ENCODE data around the gene MDN1. TPM values are rescaled to one million over a fixed set of nuclear protein-coding genes. Genes with fewer than 3 reads are reported as not detected.

Gene MDN1
- total and polyA plus RNA-seq, 2 of the 8 experiments (the other 6 are each of a cell fraction or from before 2014, with no cell fraction given): 53.5 to 179 TPM

DNA sequence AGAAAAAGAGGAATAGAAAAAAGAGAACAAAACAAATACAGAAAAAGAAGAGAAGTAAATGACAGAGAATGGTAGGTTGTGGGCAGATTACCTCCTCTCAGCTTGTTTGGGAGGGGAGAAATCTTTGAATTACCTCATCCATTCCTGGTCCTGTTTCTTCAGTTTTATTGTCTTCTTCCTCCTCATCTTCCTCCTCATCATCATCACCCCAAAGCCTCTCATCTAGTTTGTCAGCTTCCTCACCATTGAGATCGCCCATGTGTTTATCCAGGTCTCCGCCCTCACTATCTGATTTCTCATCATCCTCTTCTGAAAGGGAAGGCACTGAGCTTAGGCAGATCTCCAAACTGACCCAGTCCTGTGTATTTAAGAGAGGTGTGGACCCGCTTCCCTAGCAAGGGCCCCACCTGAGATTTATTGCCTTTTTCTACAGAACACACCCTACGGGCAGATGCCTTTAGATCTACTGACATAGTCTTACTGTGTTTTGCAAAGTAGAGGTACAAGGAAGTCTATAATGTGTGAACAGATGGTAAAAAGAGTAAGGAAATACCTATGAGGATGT lies 156.9 kb downstream of the MDN1 start (continued):
- TF ChIP-seq SRF (IDR thresholded peaks at IDR 0.05; ENCODE audit: low read depth, low read length) (no peak), POU5F1 (IDR thresholded peaks at IDR 0.05; ENCODE audit: low read depth, low read length) (no peak), FOSL1 (IDR thresholded peaks at IDR 0.05; ENCODE audit: insufficient read depth, low read depth, low read length) (no peak), SIRT6 (IDR thresholded peaks at IDR 0.05; ENCODE audit: low read length) (no peak), SP1 (IDR thresholded peaks at IDR 0.05; ENCODE audit: low read depth, low read length) (no peak)
- TF ChIP-seq, protein P1, sequence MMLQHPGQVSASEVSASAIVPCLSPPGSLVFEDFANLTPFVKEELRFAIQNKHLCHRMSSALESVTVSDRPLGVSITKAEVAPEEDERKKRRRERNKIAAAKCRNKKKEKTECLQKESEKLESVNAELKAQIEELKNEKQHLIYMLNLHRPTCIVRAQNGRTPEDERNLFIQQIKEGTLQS (IDR thresholded peaks at IDR 0.05; ENCODE audit: insufficient read depth, low read depth, low read length): no peak
- TF ChIP-seq, protein P2, sequence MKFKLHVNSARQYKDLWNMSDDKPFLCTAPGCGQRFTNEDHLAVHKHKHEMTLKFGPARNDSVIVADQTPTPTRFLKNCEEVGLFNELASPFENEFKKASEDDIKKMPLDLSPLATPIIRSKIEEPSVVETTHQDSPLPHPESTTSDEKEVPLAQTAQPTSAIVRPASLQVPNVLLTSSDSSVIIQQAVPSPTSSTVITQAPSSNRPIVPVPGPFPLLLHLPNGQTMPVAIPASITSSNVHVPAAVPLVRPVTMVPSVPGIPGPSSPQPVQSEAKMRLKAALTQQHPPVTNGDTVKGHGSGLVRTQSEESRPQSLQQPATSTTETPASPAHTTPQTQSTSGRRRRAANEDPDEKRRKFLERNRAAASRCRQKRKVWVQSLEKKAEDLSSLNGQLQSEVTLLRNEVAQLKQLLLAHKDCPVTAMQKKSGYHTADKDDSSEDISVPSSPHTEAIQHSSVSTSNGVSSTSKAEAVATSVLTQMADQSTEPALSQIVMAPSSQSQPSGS (IDR thresholded peaks at IDR 0.05; ENCODE audit: low read length): no peak
